Stimulated activated naive B cell treated with anti-CD40 and anti-IgM and Interleukin-4, amounts not matched to agents 10 μg/mL and 1 μg/mL and 100 μg/mL, for 72 hours (primary cell): Measurements from ENCODE around the gene C11orf54.
"Not testable (repeated sequence)": the region's sequence is repeated elsewhere in the genome, so short reads cannot be mapped to it uniquely, and the experiment has no call there.

Experiments
- ATAC-seq, 2 donors: fragments of 150-1000 bp; cut with Tn5 transposase; replicated peaks; 2 replicates each; pipeline ENCODE4 v1.10.0; 2021; ENCODE audit warnings: moderate library complexity in 1 of 2
- DNase-seq: peaks from one replicate; pipeline ENCODE4 v3.0.0; 2021
- H3K27ac Mint-ChIP-seq: one replicate; pipeline ENCODE4 v1.8.0; 2022; ENCODE audit warnings: mild to moderate bottlenecking, mixed read lengths
- H3K27me3 Mint-ChIP-seq, 2 donors: one replicate each; pipeline ENCODE4 v1.8.0; 2022; ENCODE audit warnings: mixed read lengths in 2 of 2
- H3K36me3 Mint-ChIP-seq, 2 donors: one replicate each; pipeline ENCODE4 v1.8.0; 2022; ENCODE audit warnings: mixed read lengths in 2 of 2, mild to moderate bottlenecking in 1 of 2
- H3K4me1 Mint-ChIP-seq, 2 donors: one replicate each; pipeline ENCODE4 v1.8.0; 2022; ENCODE audit warnings: mixed read lengths in 2 of 2, mild to moderate bottlenecking in 1 of 2
- H3K4me3 Mint-ChIP-seq, 2 donors: one replicate each; pipeline ENCODE4 v1.8.0; 2022; ENCODE audit warnings: mild to moderate bottlenecking in 2 of 2, mixed read lengths in 2 of 2, moderate library complexity in 1 of 2
- H3K9me3 Mint-ChIP-seq, 2 donors: one replicate each; pipeline ENCODE4 v1.8.0; 2022; ENCODE audit warnings: mixed read lengths in 2 of 2, mild to moderate bottlenecking in 1 of 2

The C11orf54 gene

GRCh38 chr11:93740730-93741093, 760 bp upstream of the C11orf54 start:
- Mint-ChIP-seq H3K36me3 (peaks cover 44 to 58% of the 10 kb centered on the region in 2 donors), H3K9me3 (no peaks in the 10 kb centered on the region), H3K4me1 (peaks cover 21 to 49% of the 10 kb centered on the region in 2 donors), H3K27ac (peak overlapping the region; percentile 100), H3K27me3 (no peaks in the 10 kb centered on the region), H3K4me3 (peak overlapping the region; percentile 99)
- DNase-seq (peak; percentile 39), ATAC-seq (peak; percentile 65 to 68)

DNA sequence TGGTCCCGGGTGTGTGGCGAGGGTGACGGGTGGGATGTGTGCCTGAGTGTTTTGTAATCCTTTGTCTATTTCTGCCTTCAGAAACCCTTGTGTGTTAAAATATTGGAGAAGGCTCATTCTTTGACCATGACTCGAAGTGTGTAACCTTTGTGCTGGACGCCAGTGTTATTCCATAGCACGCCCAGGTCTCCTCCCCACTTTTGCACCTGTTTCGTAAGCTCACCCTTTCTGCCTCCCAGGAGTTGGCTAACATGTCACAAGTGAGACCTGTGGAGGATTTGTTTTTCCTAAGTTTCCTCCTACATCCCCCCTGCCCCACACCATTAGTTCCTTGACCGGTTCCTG, 382 bp downstream of the C11orf54 start:
- Mint-ChIP-seq H3K36me3 (peaks cover 38 to 48% of the 10 kb centered on the region in 2 donors), H3K27ac (peak overlapping the region; percentile 100), H3K27me3 (no peaks in the 10 kb centered on the region), H3K9me3 (no peaks in the 10 kb centered on the region), H3K4me1 (peaks cover 21 to 39% of the 10 kb centered on the region in 2 donors), H3K4me3 (peak overlapping the region; percentile 99)
- ATAC-seq (peak in 1 of 2 donors; percentile 8), DNase-seq (no peak)

GRCh38 chr11:93743291-93743690, 1.8 kb downstream of the C11orf54 start:
- Mint-ChIP-seq H3K4me1 (peaks cover 18 to 30% of the 10 kb centered on the region in 2 donors), H3K36me3 (peaks cover 29 to 37% of the 10 kb centered on the region in 2 donors)

GRCh38 chr11:93744669-93745004, 3.2 kb downstream of the C11orf54 start:
- DNase-seq = no peak
- Mint-ChIP-seq H3K4me1 (peaks cover 15 to 21% of the 10 kb centered on the region in 2 donors), H3K27me3 (no peaks in the 10 kb centered on the region), H3K4me3 (no peak overlapping the region), H3K9me3 (no peaks in the 10 kb centered on the region), H3K27ac (no peak overlapping the region), H3K36me3 (peaks cover 24 to 28% of the 10 kb centered on the region in 2 donors)
- no peak for ATAC-seq

More at GRCh38 chr11:93743291-93743690, 1.8 kb downstream of the C11orf54 start:
- Mint-ChIP-seq H3K4me3 (peak overlapping the region; percentile 41 to 61), H3K27me3 (no peaks in the 10 kb centered on the region), H3K9me3 (no peaks in the 10 kb centered on the region), H3K27ac (no peak overlapping the region)
- DNase-seq (no peak), ATAC-seq (no peak)

GRCh38 chr11:93745005-93745755, 3.7 kb downstream of the C11orf54 start:
- H3K4me3 Mint-ChIP-seq, ATAC-seq, H3K9me3 Mint-ChIP-seq, H3K27me3 Mint-ChIP-seq, H3K27ac Mint-ChIP-seq, DNase-seq: not testable (repeated sequence)
- Mint-ChIP-seq H3K4me1 (peaks cover 14 to 16% of the 10 kb centered on the region in 2 donors), H3K36me3 (peaks cover 19 to 26% of the 10 kb centered on the region in 2 donors)

- Mint-ChIP-seq H3K27me3 (no peaks in the 10 kb centered on the region), H3K4me1 (peaks cover 14% of the 10 kb centered on the region in 2 donors), H3K4me3 (no peak overlapping the region), H3K9me3 (no peaks in the 10 kb centered on the region), H3K27ac (no peak overlapping the region), H3K36me3 (peaks cover 11 to 16% of the 10 kb centered on the region in 2 donors)
- DNase-seq (no peak), ATAC-seq (no peak)
Observed at GRCh38 chr11:93746101-93746500, 4.6 kb downstream of the C11orf54 start.

- H3K36me3 Mint-ChIP-seq = peaks cover 8 to 12% of the 10 kb centered on the region in 2 donors
- H3K27ac Mint-ChIP-seq = no peak overlapping the region
- no peaks in the 10 kb centered on the region for H3K9me3 Mint-ChIP-seq
- DNase-seq (no peak), ATAC-seq (no peak)
- no peaks in the 10 kb centered on the region for H3K27me3 Mint-ChIP-seq
- peaks cover 10 to 11% of the 10 kb centered on the region in 2 donors for H3K4me1 Mint-ChIP-seq
- no peak overlapping the region for H3K4me3 Mint-ChIP-seq
Observed at GRCh38 chr11:93747122-93747521, 5.7 kb downstream of the C11orf54 start.

GRCh38 chr11:93751001-93751400, 9.5 kb downstream of the C11orf54 start:
- H3K9me3 Mint-ChIP-seq = no peaks in the 10 kb centered on the region
- H3K27ac Mint-ChIP-seq = peak overlapping the region; percentile 56
- no peaks in the 10 kb centered on the region for H3K27me3 Mint-ChIP-seq
- DNase-seq (no peak), ATAC-seq (no peak)
- peaks cover 7 to 20% of the 10 kb centered on the region in 2 donors for H3K36me3 Mint-ChIP-seq
- peaks cover 0 to 2% of the 10 kb centered on the region in 2 donors for H3K4me1 Mint-ChIP-seq
- H3K4me3 Mint-ChIP-seq = no peak overlapping the region

GRCh38 chr11:93753241-93753640, 11.8 kb downstream of the C11orf54 start:
- no peak for ATAC-seq
- no peaks in the 10 kb centered on the region for H3K9me3 Mint-ChIP-seq
- H3K4me1 Mint-ChIP-seq = peaks cover 4 to 8% of the 10 kb centered on the region in 2 donors
- no peak overlapping the region for H3K4me3 Mint-ChIP-seq
- no peak for DNase-seq
- peaks cover 7 to 28% of the 10 kb centered on the region in 2 donors for H3K36me3 Mint-ChIP-seq
- no peaks in the 10 kb centered on the region for H3K27me3 Mint-ChIP-seq
- H3K27ac Mint-ChIP-seq = no peak overlapping the region

- Mint-ChIP-seq H3K4me3 (no peak overlapping the region), H3K4me1 (peaks cover 4 to 8% of the 10 kb centered on the region in 2 donors), H3K27me3 (no peaks in the 10 kb centered on the region), H3K36me3 (peaks cover 18 to 36% of the 10 kb centered on the region in 2 donors), H3K27ac (no peak overlapping the region), H3K9me3 (no peaks in the 10 kb centered on the region)
- DNase-seq = no peak
- ATAC-seq = peak; percentile 84 to 86
Observed at GRCh38 chr11:93756748-93757147, 15.3 kb downstream of the C11orf54 start.

DNA sequence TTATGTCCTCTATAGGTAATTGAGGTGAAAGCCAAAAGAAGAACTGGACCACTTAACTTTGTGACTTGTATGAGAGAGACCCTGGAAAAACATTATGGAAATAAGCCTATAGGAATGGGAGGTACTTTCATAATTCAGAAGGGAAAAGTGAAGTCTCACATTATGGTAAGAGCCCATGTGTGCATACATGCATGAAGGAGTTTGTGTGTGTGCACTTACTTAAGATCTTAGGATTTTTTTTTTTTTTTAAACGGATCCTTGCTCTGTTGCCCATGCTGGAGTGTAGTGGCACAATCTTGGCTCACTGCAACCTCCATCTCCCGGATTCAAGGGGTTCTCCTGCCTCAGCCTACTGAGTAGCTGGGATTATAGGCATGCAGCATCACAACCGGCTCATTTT, 15.8 kb downstream of the C11orf54 start:
- ATAC-seq (no peak), DNase-seq (no peak)
- H3K27ac Mint-ChIP-seq = no peak overlapping the region
- no peaks in the 10 kb centered on the region for H3K9me3 Mint-ChIP-seq
- peaks cover 17 to 36% of the 10 kb centered on the region in 2 donors for H3K36me3 Mint-ChIP-seq
- no peak overlapping the region for H3K4me3 Mint-ChIP-seq
- H3K27me3 Mint-ChIP-seq = no peaks in the 10 kb centered on the region
- H3K4me1 Mint-ChIP-seq = peaks cover 4 to 8% of the 10 kb centered on the region in 2 donors

GRCh38 chr11:93757924-93758865, 16.7 kb downstream of the C11orf54 start:
- peaks cover 17 to 32% of the 10 kb centered on the region in 2 donors for H3K36me3 Mint-ChIP-seq
- DNase-seq (no peak), ATAC-seq (no peak)
- H3K4me1 Mint-ChIP-seq = peaks cover 4 to 8% of the 10 kb centered on the region in 2 donors
- H3K9me3 Mint-ChIP-seq = no peaks in the 10 kb centered on the region
- H3K27me3 Mint-ChIP-seq = no peaks in the 10 kb centered on the region
- H3K4me3 Mint-ChIP-seq = no peak overlapping the region
- H3K27ac Mint-ChIP-seq = no peak overlapping the region

DNA sequence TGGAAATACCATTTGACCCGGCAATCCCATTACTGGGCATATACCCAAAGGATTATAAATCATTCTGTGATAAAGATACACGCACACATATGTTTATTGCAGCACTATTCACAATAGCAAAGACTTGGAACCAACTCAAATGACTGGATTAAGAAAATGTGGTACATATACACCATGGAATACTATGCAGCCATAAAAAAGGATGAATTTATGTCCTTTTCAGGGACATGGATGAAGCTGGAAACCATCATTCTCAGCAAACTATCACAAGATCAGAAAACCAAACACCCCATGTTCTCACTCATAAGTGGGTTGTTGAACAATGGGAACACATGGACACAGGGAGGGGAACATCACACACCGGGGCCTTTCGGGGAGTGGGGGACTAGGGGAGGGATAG, 17.7 kb downstream of the C11orf54 start:
- not testable (repeated sequence) for H3K4me1 Mint-ChIP-seq, ATAC-seq, H3K9me3 Mint-ChIP-seq, H3K27me3 Mint-ChIP-seq, H3K27ac Mint-ChIP-seq, DNase-seq, H3K4me3 Mint-ChIP-seq
- H3K36me3 Mint-ChIP-seq = peaks cover 17 to 31% of the 10 kb centered on the region in 2 donors

GRCh38 chr11:93761910-93762309, 20.4 kb downstream of the C11orf54 start:
- DNase-seq (no peak), ATAC-seq (no peak)
- peaks cover 24 to 45% of the 10 kb centered on the region in 2 donors for H3K36me3 Mint-ChIP-seq
- peaks cover under 1 to 2% of the 10 kb centered on the region in 2 donors for H3K9me3 Mint-ChIP-seq
- no peaks in the 10 kb centered on the region for H3K27me3 Mint-ChIP-seq
- peaks cover under 1 to 3% of the 10 kb centered on the region in 2 donors for H3K4me1 Mint-ChIP-seq
- H3K27ac Mint-ChIP-seq = no peak overlapping the region
- H3K4me3 Mint-ChIP-seq = no peak overlapping the region
